Peyer's patch (tissue), 4 donors: ENCODE results near the gene BTBD16. TPM values are rescaled to one million over a fixed set of nuclear protein-coding genes. Genes with fewer than 3 reads are reported as not detected.

Experiments used
- DNase-seq, 3 donors: peaks; one replicate each; pipeline ENCODE4 v3.0.0-alpha.2; 2017 to 2019
- H3K27ac ChIP-seq, 4 donors: fragments of 200-600 bp; sonication (generic); one replicate each; pipeline ENCODE4 v1.5.1; 2016 to 2019
- H3K27me3 ChIP-seq, 2 donors: fragments of 200-600 bp; sonication (generic); one replicate each; pipeline ENCODE4 v1.5.1; 2019
- H3K36me3 ChIP-seq, 3 donors: fragments of 200-600 bp; sonication (generic); one replicate each; pipeline ENCODE4 v1.5.1; 2016 to 2019
- H3K4me1 ChIP-seq, 4 donors: fragments of 200-600 bp; sonication (generic); one replicate each; pipeline ENCODE4 v1.5.1; 2016 to 2019
- H3K4me3 ChIP-seq, 4 donors: fragments of 200-600 bp; sonication (generic); 1 replicate in 3 of 4; 2 replicates in 1 of 4; pipeline ENCODE4 v1.5.1; 2016 to 2019; ENCODE audit warnings: mild to moderate bottlenecking in 1 of 4
- H3K9me3 ChIP-seq, 4 donors: fragments of 200-600 bp; sonication (generic); one replicate each; pipeline ENCODE4 v1.5.1; 2016 to 2019; ENCODE audit warnings: mild to moderate bottlenecking in 1 of 4
- CTCF ChIP-seq, 6 experiments: fragments of 450-650 bp in 4 of 6; fragments of 200-600 bp in 2 of 6; sonication (generic) in 1 of 6; IDR thresholded peaks; one replicate each; pipeline ENCODE4 v1.5.1; 2017 to 2019; ENCODE audit warnings: antibody characterized with exemption in 6 of 6, mild to moderate bottlenecking in 3 of 6, moderate library complexity in 1 of 6
- POLR2A ChIP-seq, 2 donors: fragments of 450-650 bp; IDR thresholded peaks; one replicate each; pipeline ENCODE4 v1.5.1; 2017; ENCODE audit warnings: antibody characterized with exemption in 2 of 2, mild to moderate bottlenecking in 2 of 2, moderate library complexity in 2 of 2
- total RNA-seq, 4 donors: library from RNA; depleted of rRNA; stranded (reverse); fragments of >200 nt; gene quantifications; one replicate each; pipeline ENCODE4 v1.1.0, GENCODE V29; 2016

The BTBD16 gene
- total RNA-seq, 4 donors from 2014 or later = not detected

GRCh38 chr10:122336332-122336731 lies 65.2 kb downstream of the BTBD16 start:
- no peak for TF ChIP-seq POLR2A (IDR thresholded peaks at IDR 0.05)
- no peak for TF ChIP-seq CTCF (IDR thresholded peaks at IDR 0.05)
- no peak overlapping the region for H3K4me3 ChIP-seq
- no peaks in the 10 kb centered on the region for H3K9me3 ChIP-seq
- H3K27ac ChIP-seq = no peak overlapping the region
- peaks cover 0 to 6% (median 0%) of the 10 kb centered on the region in 4 donors for H3K4me1 ChIP-seq
- no peaks in the 10 kb centered on the region for H3K27me3 ChIP-seq
- DNase-seq = no peak
- no peaks in the 10 kb centered on the region for H3K36me3 ChIP-seq

- Histone ChIP-seq H3K4me3 (no peak overlapping the region), H3K4me1 (peaks cover 0 to 6% (median 0%) of the 10 kb centered on the region in 4 donors), H3K36me3 (no peaks in the 10 kb centered on the region), H3K27me3 (no peaks in the 10 kb centered on the region), H3K27ac (no peak overlapping the region), H3K9me3 (no peaks in the 10 kb centered on the region)
- DNase-seq = no peak
- TF ChIP-seq CTCF (IDR thresholded peaks at IDR 0.05) = no peak
- no peak for TF ChIP-seq POLR2A (IDR thresholded peaks at IDR 0.05)
Measured at GRCh38 chr10:122336961-122337360, 65.9 kb downstream of the BTBD16 start.

GRCh38 chr10:122338609-122339441 lies 67.7 kb downstream of the BTBD16 start:
- no peak for TF ChIP-seq CTCF (IDR thresholded peaks at IDR 0.05)
- no peak for TF ChIP-seq POLR2A (IDR thresholded peaks at IDR 0.05)
- peak overlapping the region in 1 of 4 donors; percentile 43 for H3K27ac ChIP-seq
- peak in 1 of 3 donors; percentile 61 for DNase-seq
- no peaks in the 10 kb centered on the region for H3K27me3 ChIP-seq
- H3K4me3 ChIP-seq = no peak overlapping the region
- H3K36me3 ChIP-seq = no peaks in the 10 kb centered on the region
- no peaks in the 10 kb centered on the region for H3K9me3 ChIP-seq
- peaks cover 0 to 6% (median 0%) of the 10 kb centered on the region in 4 donors for H3K4me1 ChIP-seq

GRCh38 chr10:122341141-122341810 lies 70.2 kb downstream of the BTBD16 start:
- no peak overlapping the region for H3K4me3 ChIP-seq
- TF ChIP-seq POLR2A (IDR thresholded peaks at IDR 0.05) (no peak), CTCF (IDR thresholded peaks at IDR 0.05) (no peak)
- H3K4me1 ChIP-seq = peaks cover 0 to 14% (median 0%) of the 10 kb centered on the region in 4 donors
- peak overlapping the region in 1 of 4 donors; percentile 38 for H3K27ac ChIP-seq
- no peaks in the 10 kb centered on the region for H3K9me3 ChIP-seq
- DNase-seq = no peak
- no peaks in the 10 kb centered on the region for H3K27me3 ChIP-seq
- H3K36me3 ChIP-seq = no peaks in the 10 kb centered on the region

GRCh38 chr10:122342293-122343134 lies 71.4 kb downstream of the BTBD16 start:
- peak in 1 of 3 donors; percentile 71 for DNase-seq
- H3K4me1 ChIP-seq = peaks cover 0 to 14% (median 0%) of the 10 kb centered on the region in 4 donors
- no peaks in the 10 kb centered on the region for H3K36me3 ChIP-seq
- no peak overlapping the region for H3K4me3 ChIP-seq
- TF ChIP-seq POLR2A (IDR thresholded peaks at IDR 0.05) (no peak), CTCF (IDR thresholded peaks at IDR 0.05) (peak; percentile 68 to 81 (median 76))
- no peaks in the 10 kb centered on the region for H3K9me3 ChIP-seq
- no peaks in the 10 kb centered on the region for H3K27me3 ChIP-seq
- H3K27ac ChIP-seq = no peak overlapping the region
